Aorta (tissue), 5 donors: Measurements from ENCODE around the gene DUSP10. TPM values are rescaled to one million over a fixed set of nuclear protein-coding genes. Genes with fewer than 3 reads are reported as not detected.

Experiments
- ATAC-seq: fragments of 200-7000 bp; cut with Tn5 transposase; one replicate; pipeline ENCODE4 v1.9.1; 2022; ENCODE audit warnings: moderate library complexity; ENCODE audit not compliant: low FRiP score
- DNase-seq, 2 donors: peaks; one replicate each; pipeline ENCODE4 v3.0.0-alpha.2; 2020
- H3K27ac ChIP-seq, 2 donors: one replicate each; pipeline ENCODE4 v1.5.1; 2013; ENCODE audit warnings: low read length in 2 of 2, mild to moderate bottlenecking in 2 of 2, moderate library complexity in 2 of 2, control low read depth in 1 of 2, inconsistent platforms in 1 of 2, low read depth in 1 of 2
- H3K27me3 ChIP-seq, 2 donors: one replicate each; pipeline ENCODE4 v1.6.1; 2013; ENCODE audit warnings: control low read depth in 1 of 2, low read length in 1 of 2, mild to moderate bottlenecking in 1 of 2, moderate library complexity in 1 of 2; ENCODE audit not compliant: insufficient read depth in 2 of 2, control insufficient read depth in 1 of 2
- H3K36me3 ChIP-seq, 2 donors: one replicate each; pipeline ENCODE4 v1.6.1; 2013; ENCODE audit warnings: control low read depth in 1 of 2, low read length in 1 of 2, mild to moderate bottlenecking in 1 of 2; ENCODE audit not compliant: insufficient read depth in 2 of 2, control insufficient read depth in 1 of 2
- H3K4me1 ChIP-seq, 2 donors: one replicate each; pipeline ENCODE4 v1.6.1; 2013; ENCODE audit warnings: low read length in 2 of 2, control low read depth in 1 of 2, mild to moderate bottlenecking in 1 of 2, moderate library complexity in 1 of 2; ENCODE audit not compliant: insufficient read depth in 2 of 2, control insufficient read depth in 1 of 2
- H3K4me3 ChIP-seq, 2 donors: one replicate each; pipeline ENCODE4 v1.5.1; 2013; ENCODE audit warnings: low read length in 2 of 2, control low read depth in 1 of 2, mild to moderate bottlenecking in 1 of 2
- H3K9me3 ChIP-seq: one replicate; pipeline ENCODE4 v1.6.1; 2013; ENCODE audit warnings: mild to moderate bottlenecking, low read length; ENCODE audit not compliant: control insufficient read depth
- WGBS, 2 donors: extraction: QIAGEN DNeasy Blood & Tissue Kit; methylation state at CpG; one replicate each; pipeline ENCODE4 v1.1.7; 2013; 5-methylcytosine and 5-hydroxymethylcytosine counted together
- intact Hi-C, 2 donors: fragments of 100-400 bp; cut with DNase I; formaldehyde crosslinking; loops; one replicate each; pipeline versions ENCODE4 v1.14.2 to v1.15.0; 2022
- polyA plus RNA-seq, 2 donors: library from polyadenylated mRNA; stranded (reverse); fragments of 200-250 nt; gene quantifications; one replicate each; pipeline ENCODE4 v1.2.3, GENCODE V29; 2013
- total RNA-seq, 2 donors: library from RNA; stranded (reverse); fragmentation: NEBNext Ultra II Directional; extraction: Animal tissue kit (Norgen Biotek cat#: 25700); gene quantifications; one replicate each; pipeline ENCODE4 v1.2.1, GENCODE V29; 2021
- donor health status: healthy with polysubstance abuse.
- donor health status: Bipolar disorder and iron deficiency.
- donor health status: DM: no; HTN: no; CAD: no.
- donor health status: DM: no; HTN: no; CAD: no.
- donor health status: DM: yes; HTN: yes; CAD: no.

DUSP10 gene
- total and polyA plus RNA-seq, 4 donors = 0.33 to 5.4 (median 4.8) TPM

- H3K27me3 ChIP-seq = no peaks in the 10 kb centered on the region
- no peak for ATAC-seq
- H3K4me1 ChIP-seq = no peaks in the 10 kb centered on the region
- 53 to 60% methylated on average over 2 of the region's 2 CpGs for WGBS, 2 donors
- H3K4me3 ChIP-seq = no peak overlapping the region
- no peak overlapping the region for H3K27ac ChIP-seq
- no peak for DNase-seq
- H3K9me3 ChIP-seq = no peaks in the 10 kb centered on the region
- no peaks in the 10 kb centered on the region for H3K36me3 ChIP-seq
- intact Hi-C loops = no loop called here
These were observed 69.6 kb downstream of the DUSP10 start for GRCh38 chr1:221672239-221672645.

GRCh38 chr1:221670081-221670480 is 71.8 kb downstream of the DUSP10 start:
- no peaks in the 10 kb centered on the region for H3K9me3 ChIP-seq
- H3K4me1 ChIP-seq = no peaks in the 10 kb centered on the region
- no peak overlapping the region for H3K27ac ChIP-seq
- H3K27me3 ChIP-seq = no peaks in the 10 kb centered on the region
- intact Hi-C loops = no loop called here
- DNase-seq = no peak
- ATAC-seq = no peak
- 75 to 77% methylated on average over 2 of the region's 2 CpGs for WGBS, 2 donors
- H3K4me3 ChIP-seq = no peak overlapping the region
- H3K36me3 ChIP-seq = no peaks in the 10 kb centered on the region

GRCh38 chr1:221669441-221669840 is 72.4 kb downstream of the DUSP10 start:
- ATAC-seq (no peak), DNase-seq (no peak)
- Histone ChIP-seq H3K36me3 (no peaks in the 10 kb centered on the region), H3K9me3 (no peaks in the 10 kb centered on the region), H3K4me1 (no peaks in the 10 kb centered on the region), H3K27me3 (no peaks in the 10 kb centered on the region), H3K4me3 (no peak overlapping the region), H3K27ac (no peak overlapping the region)
- intact Hi-C loops = no loop called here

DNA sequence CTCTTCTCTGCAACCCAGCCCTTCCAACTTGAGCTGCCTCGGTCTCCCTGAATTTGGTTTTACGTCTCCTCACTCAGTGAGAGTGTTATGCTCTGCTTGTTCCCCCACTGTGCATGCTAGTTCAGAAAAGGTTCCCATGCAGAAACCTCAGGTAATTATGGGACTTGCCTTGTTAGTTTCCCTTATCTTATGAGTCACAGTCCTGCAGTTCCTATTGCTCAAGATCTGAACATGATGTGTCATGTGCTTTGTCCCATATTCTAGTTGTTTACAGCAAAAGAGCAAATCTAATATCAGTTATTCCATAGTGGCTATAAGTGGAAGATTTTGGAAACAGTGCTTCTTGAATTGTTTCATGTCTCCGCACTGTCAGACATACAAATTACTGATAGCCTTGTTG is 74.4 kb downstream of the DUSP10 start:
- no peak for ATAC-seq
- intact Hi-C loops = no loop called here
- Histone ChIP-seq H3K4me3 (no peak overlapping the region), H3K4me1 (no peaks in the 10 kb centered on the region), H3K36me3 (no peaks in the 10 kb centered on the region), H3K9me3 (no peaks in the 10 kb centered on the region), H3K27ac (no peak overlapping the region), H3K27me3 (no peaks in the 10 kb centered on the region)
- WGBS, 2 donors = 62 to 84% methylated on average over 3 of the region's 3 CpGs
- no peak for DNase-seq

- no peak overlapping the region for H3K27ac ChIP-seq
- ATAC-seq = no peak
- no peaks in the 10 kb centered on the region for H3K4me1 ChIP-seq
- no peaks in the 10 kb centered on the region for H3K36me3 ChIP-seq
- intact Hi-C loops = no loop called here
- no peaks in the 10 kb centered on the region for H3K9me3 ChIP-seq
- 18 to 45% methylated on average over 1 of the region's 1 CpG for WGBS, 2 donors
- DNase-seq = no peak
- H3K4me3 ChIP-seq = no peak overlapping the region
- H3K27me3 ChIP-seq = no peaks in the 10 kb centered on the region
These were observed 77.6 kb downstream of the DUSP10 start for GRCh38 chr1:221664253-221664652.

- Histone ChIP-seq H3K4me3 (no peak overlapping the region), H3K9me3 (no peaks in the 10 kb centered on the region), H3K4me1 (no peaks in the 10 kb centered on the region), H3K27me3 (no peaks in the 10 kb centered on the region), H3K27ac (no peak overlapping the region), H3K36me3 (no peaks in the 10 kb centered on the region)
- ATAC-seq (no peak), DNase-seq (no peak)
- intact Hi-C loops = no loop called here
These were observed 78.6 kb downstream of the DUSP10 start for GRCh38 chr1:221663321-221663720.

- H3K4me1 ChIP-seq = no peaks in the 10 kb centered on the region
- H3K9me3 ChIP-seq = no peaks in the 10 kb centered on the region
- no peak for ATAC-seq
- 79 to 81% methylated on average over 8 of the region's 8 CpGs for WGBS, 2 donors
- intact Hi-C loops = no loop called here
- no peak overlapping the region for H3K4me3 ChIP-seq
- H3K36me3 ChIP-seq = no peaks in the 10 kb centered on the region
- DNase-seq = no peak
- H3K27ac ChIP-seq = no peak overlapping the region
- H3K27me3 ChIP-seq = no peaks in the 10 kb centered on the region
These were observed 86.1 kb downstream of the DUSP10 start for GRCh38 chr1:221655766-221656305.
